GM18861 (cell line): Measurements from ENCODE around the gene CHP2.
"Not testable (repeated sequence)": the region's sequence is repeated elsewhere in the genome, so short reads cannot be mapped to it uniquely, and the experiment has no call there.

Experiments
- ATAC-seq: cut with Tn5 transposase; IDR thresholded peaks from one replicate; pipeline ENCODE4 v1.9.1; 2021; ENCODE audit not compliant: unreplicated experiment

The CHP2 gene

GRCh38 chr16:23754594-23755483 lies at the start of gene CHP2:
Gene CHP2 (plus strand): TSS chr16:23755026. CDS start chr16:23755050, 24 bp downstream.
- no peak for ATAC-seq

GRCh38 chr16:23705517-23705902 lies 49.3 kb upstream of the CHP2 start:
- no peak for ATAC-seq

- no peak for ATAC-seq
Measured at GRCh38 chr16:23706439-23706838, 48.4 kb upstream of the CHP2 start.

GRCh38 chr16:23709536-23709935 lies 45.3 kb upstream of the CHP2 start:
- no peak for ATAC-seq

- ATAC-seq: no peak
Measured at GRCh38 chr16:23710008-23710407, 44.8 kb upstream of the CHP2 start.

- ATAC-seq: no peak
Measured at GRCh38 chr16:23710504-23710903, 44.3 kb upstream of the CHP2 start.

GRCh38 chr16:23711785-23712184 lies 43.0 kb upstream of the CHP2 start:
- ATAC-seq: no peak

GRCh38 chr16:23712976-23713375 lies 41.9 kb upstream of the CHP2 start, which contains the start of gene ERN2:
Gene ERN2 (minus strand): TSS chr16:23713222. CDS start chr16:23713187, 35 bp downstream.
- ATAC-seq: no peak

- ATAC-seq: no peak
Measured at GRCh38 chr16:23716484-23716883, 38.3 kb upstream of the CHP2 start.

- ATAC-seq: not testable (repeated sequence)
Measured at GRCh38 chr16:23722613-23723240, 32.1 kb upstream of the CHP2 start.

GRCh38 chr16:23724096-23724784 lies 30.6 kb upstream of the CHP2 start:
- no peak for ATAC-seq

- ATAC-seq: no peak
Measured at GRCh38 chr16:23724785-23725131, 30.1 kb upstream of the CHP2 start.

GRCh38 chr16:23726710-23727109 lies 28.1 kb upstream of the CHP2 start:
- ATAC-seq: no peak

- no peak for ATAC-seq
Measured at GRCh38 chr16:23728112-23728477, 26.7 kb upstream of the CHP2 start.

- no peak for ATAC-seq
Measured at GRCh38 chr16:23729503-23730424, 25.1 kb upstream of the CHP2 start.

GRCh38 chr16:23734176-23734893 lies 20.5 kb upstream of the CHP2 start:
- ATAC-seq: no peak

- not testable (repeated sequence) for ATAC-seq
Measured at GRCh38 chr16:23737423-23738028, 17.3 kb upstream of the CHP2 start.

GRCh38 chr16:23739516-23739915 lies 15.3 kb upstream of the CHP2 start:
- ATAC-seq: no peak

- ATAC-seq: no peak
Measured at GRCh38 chr16:23741675-23742303, 13.0 kb upstream of the CHP2 start.
